Smooth muscle cell (in vitro differentiated cells): ENCODE data around the gene KRTAP5-7. TPM values are rescaled to one million over a fixed set of nuclear protein-coding genes. Genes with fewer than 3 reads are reported as not detected.

Experiments
- DNase-seq: peaks from one replicate; lab custom pipeline; 2025; ENCODE audit not compliant: unreplicated experiment; lab: John Stamatoyannopoulos, UW
- H2AFZ ChIP-seq: fragments of 200-600 bp; sonication (generic); 2 replicates; pipeline ENCODE4 v1.6.0; 2016; ENCODE audit warnings: antibody characterized with exemption, low read depth, mild to moderate bottlenecking
- H3F3A ChIP-seq: fragments of 200-600 bp; sonication (generic); 2 replicates; pipeline ENCODE4 v1.6.0; 2017; ENCODE audit warnings: antibody characterized with exemption, low read depth
- H3K27ac ChIP-seq: fragments of 200-600 bp; sonication (generic); 2 replicates; pipeline ENCODE4 v1.5.1; 2016; ENCODE audit warnings: low read depth, mild to moderate bottlenecking
- H3K27me3 ChIP-seq: fragments of 200-600 bp; sonication (generic); 2 replicates; pipeline ENCODE4 v1.6.1; 2016; ENCODE audit warnings: low read depth, mild to moderate bottlenecking
- H3K36me3 ChIP-seq: fragments of 200-600 bp; sonication (generic); 2 replicates; pipeline ENCODE4 v1.5.1; 2016; ENCODE audit warnings: low read depth
- H3K4me1 ChIP-seq: fragments of 200-600 bp; sonication (generic); 2 replicates; pipeline ENCODE4 v1.5.1; 2016; ENCODE audit warnings: low read depth
- H3K4me2 ChIP-seq: fragments of 200-600 bp; sonication (generic); 2 replicates; pipeline ENCODE4 v1.6.0; 2016; ENCODE audit warnings: mild to moderate bottlenecking
- H3K4me3 ChIP-seq: fragments of 200-600 bp; sonication (generic); 2 replicates; pipeline ENCODE4 v1.5.1; 2016; ENCODE audit warnings: mild to moderate bottlenecking
- H3K79me2 ChIP-seq: fragments of 200-600 bp; sonication (generic); 2 replicates; pipeline ENCODE4 v1.6.0; 2016; ENCODE audit warnings: low read depth, mild to moderate bottlenecking
- H3K9ac ChIP-seq: fragments of 200-600 bp; sonication (generic); 2 replicates; pipeline ENCODE4 v1.6.0; 2016; ENCODE audit warnings: low read depth
- H3K9me3 ChIP-seq: fragments of 200-600 bp; sonication (generic); replicated peaks from 2 replicates; pipeline ENCODE4 v1.5.1; 2016; ENCODE audit warnings: low read depth
- H4K20me1 ChIP-seq: fragments of 200-600 bp; sonication (generic); 2 replicates; pipeline ENCODE4 v1.6.0; 2016; ENCODE audit warnings: low read depth
- CTCF ChIP-seq: fragments of 200-600 bp; sonication (generic); IDR thresholded peaks from 2 replicates; pipeline ENCODE4 v1.5.1; 2017; ENCODE audit warnings: borderline replicate concordance, mild to moderate bottlenecking, antibody characterized with exemption; ENCODE audit not compliant: insufficient read depth, poor library complexity, severe bottlenecking
- WGBS: methylation state at CpG from one replicate; pipeline ENCODE4 v1.1.7; 2016; ENCODE audit warnings: low lambda C conversion rate; 5-methylcytosine and 5-hydroxymethylcytosine counted together
- polyA plus RNA-seq: library from polyadenylated mRNA; unstranded; fragments of >200 nt; fragmentation: Nextera tagmentation; extraction: Ambion mirVana; gene quantifications from 2 replicates; pipeline ENCODE4 v1.2.1, GENCODE V29; 2016
- total RNA-seq: library from RNA; depleted of rRNA; stranded (reverse); fragments of >200 nt; gene quantifications from 2 replicates; pipeline ENCODE4 v1.2.3, GENCODE V29; 2014

Gene KRTAP5-7
- total and polyA plus RNA-seq, 2 experiments from 2014 or later: not detected

- Histone ChIP-seq H3K9ac (no peak overlapping the region), H3F3A (no peaks in the 10 kb centered on the region), H4K20me1 (no peaks in the 10 kb centered on the region), H3K4me2 (no peak overlapping the region), H3K27ac (no peak overlapping the region), H3K27me3 (no peaks in the 10 kb centered on the region), H3K9me3 (no peaks in the 10 kb centered on the region), H3K36me3 (no peaks in the 10 kb centered on the region), H2AFZ (no peak overlapping the region), H3K4me3 (no peak overlapping the region), H3K4me1 (no peaks in the 10 kb centered on the region), H3K79me2 (no peaks in the 10 kb centered on the region)
- WGBS: 93% methylated on average over 9 of the region's 9 CpGs
- DNase-seq: no peak
- TF ChIP-seq CTCF: no peak
Measured at GRCh38 chr11:71491940-71492339, 35.1 kb upstream of the KRTAP5-7 start.

GRCh38 chr11:71495286-71496230 lies 31.5 kb upstream of the KRTAP5-7 start:
- Histone ChIP-seq H3K4me1 (no peaks in the 10 kb centered on the region), H2AFZ (no peak overlapping the region), H3K79me2 (no peaks in the 10 kb centered on the region), H3K4me3 (no peak overlapping the region), H3K9ac (no peak overlapping the region), H3K27me3 (no peaks in the 10 kb centered on the region), H3K9me3 (no peaks in the 10 kb centered on the region), H3K4me2 (no peak overlapping the region), H4K20me1 (no peaks in the 10 kb centered on the region), H3K27ac (no peak overlapping the region), H3F3A (no peaks in the 10 kb centered on the region), H3K36me3 (peaks cover 10% of the 10 kb centered on the region)
- DNase-seq: no peak
- WGBS: 98% methylated on average over 20 of the region's 20 CpGs
- no peak for TF ChIP-seq CTCF

GRCh38 chr11:71496421-71496820 lies 30.6 kb upstream of the KRTAP5-7 start:
- peaks cover 10% of the 10 kb centered on the region for H3K36me3 ChIP-seq
- DNase-seq: no peak
- H3K4me1 ChIP-seq: no peaks in the 10 kb centered on the region
- H3K79me2 ChIP-seq: no peaks in the 10 kb centered on the region
- H3K27ac ChIP-seq: no peak overlapping the region
- no peak overlapping the region for H3K4me3 ChIP-seq
- 96% methylated on average over 13 of the region's 13 CpGs for WGBS
- H3K4me2 ChIP-seq: no peak overlapping the region
- H3K27me3 ChIP-seq: no peaks in the 10 kb centered on the region
- no peaks in the 10 kb centered on the region for H3F3A ChIP-seq
- no peaks in the 10 kb centered on the region for H3K9me3 ChIP-seq
- H3K9ac ChIP-seq: no peak overlapping the region
- TF ChIP-seq CTCF: no peak
- no peaks in the 10 kb centered on the region for H4K20me1 ChIP-seq
- H2AFZ ChIP-seq: no peak overlapping the region

- Histone ChIP-seq H3K4me3 (no peak overlapping the region), H3K27me3 (no peaks in the 10 kb centered on the region), H3K36me3 (peaks cover 10% of the 10 kb centered on the region), H3K79me2 (no peaks in the 10 kb centered on the region), H3K9me3 (no peaks in the 10 kb centered on the region), H3K4me2 (no peak overlapping the region), H3K9ac (no peak overlapping the region), H3F3A (no peaks in the 10 kb centered on the region), H3K4me1 (no peaks in the 10 kb centered on the region), H4K20me1 (no peaks in the 10 kb centered on the region), H2AFZ (no peak overlapping the region), H3K27ac (no peak overlapping the region)
- DNase-seq: no peak
- 97% methylated on average over 19 of the region's 19 CpGs for WGBS
- no peak for TF ChIP-seq CTCF
Measured at GRCh38 chr11:71498091-71498490, 29.0 kb upstream of the KRTAP5-7 start.
